IPS DF 19.7 (cell line): Measurements from ENCODE around the gene CLEC16A.
"Not testable (repeated sequence)": the region's sequence is repeated elsewhere in the genome, so short reads cannot be mapped to it uniquely, and the experiment has no call there.

Source experiments
- DNase-seq: peaks from one replicate; pipeline ENCODE4 v3.0.0-alpha.2; 2013; ENCODE audit warnings: low read depth, low spot score

CLEC16A gene

GRCh38 chr16:11099672-11100205, 155.4 kb downstream of the CLEC16A start:
- DNase-seq = no peak

- peak; percentile 20 for DNase-seq
These were observed 155.9 kb downstream of the CLEC16A start for GRCh38 chr16:11100239-11100750.

- no peak for DNase-seq
These were observed 156.9 kb downstream of the CLEC16A start for GRCh38 chr16:11101283-11101682.

GRCh38 chr16:11101695-11102522, 157.5 kb downstream of the CLEC16A start:
- DNase-seq = no peak

- no peak for DNase-seq
These were observed 158.1 kb downstream of the CLEC16A start for GRCh38 chr16:11102523-11102898.

GRCh38 chr16:11103301-11103700, 158.9 kb downstream of the CLEC16A start:
- not testable (repeated sequence) for DNase-seq

- DNase-seq = no peak
These were observed 160.0 kb downstream of the CLEC16A start for GRCh38 chr16:11104168-11105037.

- no peak for DNase-seq
These were observed 160.9 kb downstream of the CLEC16A start for GRCh38 chr16:11105038-11105903.

GRCh38 chr16:11106726-11107125, 162.4 kb downstream of the CLEC16A start:
- no peak for DNase-seq

GRCh38 chr16:11107780-11108465, 163.6 kb downstream of the CLEC16A start:
- no peak for DNase-seq

- DNase-seq = no peak
These were observed 164.1 kb downstream of the CLEC16A start for GRCh38 chr16:11108466-11108805.

- DNase-seq = no peak
These were observed 165.2 kb downstream of the CLEC16A start for GRCh38 chr16:11109566-11109965.

GRCh38 chr16:11111150-11111549, 166.8 kb downstream of the CLEC16A start:
- DNase-seq = no peak

GRCh38 chr16:11111856-11112634, 167.7 kb downstream of the CLEC16A start:
- DNase-seq = no peak

- no peak for DNase-seq
These were observed 168.5 kb downstream of the CLEC16A start for GRCh38 chr16:11112723-11113348.

GRCh38 chr16:11114366-11115164, 170.2 kb downstream of the CLEC16A start:
- DNase-seq = no peak

- no peak for DNase-seq
These were observed 173.3 kb downstream of the CLEC16A start for GRCh38 chr16:11117576-11118211.

GRCh38 chr16:11118479-11118878, 174.1 kb downstream of the CLEC16A start:
- no peak for DNase-seq
